ENCODE results near the gene SLC25A42. TPM values are rescaled to one million over a fixed set of nuclear protein-coding genes. Genes with fewer than 3 reads are reported as not detected.

SLC25A42 gene
- total and polyA plus RNA-seq, 2 of the 13 experiments (the other 11 are each of a cell fraction or from before 2014, with no cell fraction given) = 12.8 to 18.3 TPM

GRCh38 chr19:19043481-19043880 is 20.3 kb upstream of the SLC25A42 start:
- TF ChIP-seq ZMAT5 (CRISPR knock-in tag; IDR thresholded peaks at IDR 0.05; ENCODE audit: borderline replicate concordance, low read depth) (no peak), SYNCRIP (IDR thresholded peaks at IDR 0.05; ENCODE audit: insufficient read depth, low read depth, low read length) (no peak)
- DNase-seq (ENCODE audit: low spot score) (no peak), FAIRE-seq (no peak), ATAC-seq (no peak)
- WGBS (ENCODE audit: low lambda C conversion rate) = 95% methylated on average over 2 of the region's 6 CpGs
- Histone ChIP-seq H3K36me3 (replicated peaks in 1 of 2; ENCODE audit: control insufficient read depth in 1 of 2, insufficient read depth in 2 of 2, low read length in 2 of 2) (peaks cover 30 to 31% of the 10 kb centered on the region in 2 experiments), H3K4me2 (ENCODE audit: low read depth, low read length) (no peak overlapping the region), H3K4me1 (ENCODE audit: insufficient read depth, low read length) (peaks cover 18% of the 10 kb centered on the region), H3K4me3 (replicated peaks in 1 of 3; ENCODE audit: insufficient read depth in 1 of 3, low read depth in 2 of 3, low read length in 3 of 3) (no peak overlapping the region), H3K9ac (ENCODE audit: insufficient read depth, low read depth, low read length) (no peak overlapping the region), H2AFZ (ENCODE audit: low read length) (no peak overlapping the region), H4K20me1 (ENCODE audit: insufficient read depth, low read length) (no peaks in the 10 kb centered on the region), H3K27ac (ENCODE audit: extremely low read length, insufficient read depth, low read length) (no peak overlapping the region), H3K27me3 (ENCODE audit: control insufficient read depth in 1 of 2, insufficient read depth in 2 of 2, low read length in 2 of 2) (no peaks in the 10 kb centered on the region), H3K79me2 (ENCODE audit: insufficient read depth, low read length) (peaks cover 15% of the 10 kb centered on the region), H3K9me3 (ENCODE audit: low read length) (no peaks in the 10 kb centered on the region)
- intact Hi-C loops (cut with micrococcal nuclease; ENCODE audit: unreplicated experiment) = no loop called here
- CTCF ChIA-PET (ENCODE audit: low intra/inter-chr PET ratio, low total read pairs) = no interaction called here
- POLR2A ChIA-PET = no interaction called here
- BruUV-seq (replicated peaks) = no TSS peak
- in situ Hi-C loops (cut with HindIII; ENCODE audit: extremely low pct_ligation_motif_present, low pct_unique_long_range_greater_than_20kb) = no loop called here

GRCh38 chr19:19043881-19044280 is 19.9 kb upstream of the SLC25A42 start:
- in situ Hi-C loops (cut with HindIII; ENCODE audit: extremely low pct_ligation_motif_present, low pct_unique_long_range_greater_than_20kb) = no loop called here

More at GRCh38 chr19:19043881-19044280, 19.9 kb upstream of the SLC25A42 start:
- Histone ChIP-seq H3K9me3 (ENCODE audit: low read length) (no peaks in the 10 kb centered on the region), H3K27me3 (ENCODE audit: control insufficient read depth in 1 of 2, insufficient read depth in 2 of 2, low read length in 2 of 2) (no peaks in the 10 kb centered on the region), H3K27ac (ENCODE audit: extremely low read length, insufficient read depth, low read length) (no peak overlapping the region), H3K79me2 (ENCODE audit: insufficient read depth, low read length) (peaks cover 15% of the 10 kb centered on the region), H2AFZ (ENCODE audit: low read length) (no peak overlapping the region), H3K36me3 (replicated peaks in 1 of 2; ENCODE audit: control insufficient read depth in 1 of 2, insufficient read depth in 2 of 2, low read length in 2 of 2) (peaks cover 30 to 31% of the 10 kb centered on the region in 2 experiments), H3K4me1 (ENCODE audit: insufficient read depth, low read length) (peaks cover 18% of the 10 kb centered on the region), H3K9ac (ENCODE audit: insufficient read depth, low read depth, low read length) (no peak overlapping the region), H3K4me2 (ENCODE audit: low read depth, low read length) (no peak overlapping the region), H3K4me3 (replicated peaks in 1 of 3; ENCODE audit: insufficient read depth in 1 of 3, low read depth in 2 of 3, low read length in 3 of 3) (no peak overlapping the region), H4K20me1 (ENCODE audit: insufficient read depth, low read length) (no peaks in the 10 kb centered on the region)
- CTCF ChIA-PET (ENCODE audit: low intra/inter-chr PET ratio, low total read pairs) = no interaction called here
- intact Hi-C loops (cut with micrococcal nuclease; ENCODE audit: unreplicated experiment) = no loop called here
- POLR2A ChIA-PET = no interaction called here
- TF ChIP-seq MTF2 (CRISPR knock-in tag; IDR thresholded peaks at IDR 0.05; ENCODE audit: borderline replicate concordance) = no peak
- TF ChIP-seq ZNF451 (CRISPR knock-in tag; IDR thresholded peaks at IDR 0.05) = no peak
- no peak for TF ChIP-seq HES4 (CRISPR knock-in tag; IDR thresholded peaks at IDR 0.05; ENCODE audit: borderline replicate concordance)
- TF ChIP-seq ZNF282 (IDR thresholded peaks at IDR 0.05; ENCODE audit: partially characterized antibody) = no peak
- no peak for TF ChIP-seq SMARCE1 (IDR thresholded peaks at IDR 0.05; ENCODE audit: borderline replicate concordance)
- no peak for TF ChIP-seq NFIC (IDR thresholded peaks at IDR 0.05; ENCODE audit: low read length)
- no peak for TF ChIP-seq SUZ12 (IDR thresholded peaks at IDR 0.05; ENCODE audit: low read depth, low read length)
- TF ChIP-seq ZNF746 (CRISPR knock-in tag; IDR thresholded peaks at IDR 0.05) = no peak
- TF ChIP-seq FOXP4 (CRISPR knock-in tag; IDR thresholded peaks at IDR 0.05) = no peak
- no peak for TF ChIP-seq BORCS8-MEF2B (CRISPR knock-in tag; IDR thresholded peaks at IDR 0.05)
- TF ChIP-seq SMAD1 (CRISPR knock-in tag; IDR thresholded peaks at IDR 0.05; ENCODE audit: borderline replicate concordance, low read depth) = no peak
- DNase-seq (ENCODE audit: low spot score) (no peak), FAIRE-seq (no peak), ATAC-seq (no peak)
- BruUV-seq (replicated peaks) = no TSS peak
- 97% methylated on average over 6 of the region's 6 CpGs for WGBS (ENCODE audit: low lambda C conversion rate)

All from HepG2 (cell line).